HepG2 (cell line): ENCODE measurements around the gene DPM2. TPM values are rescaled to one million over a fixed set of nuclear protein-coding genes. Genes with fewer than 3 reads are reported as not detected.

Experiments
- ARID4A ChIP-seq: sonication (generic); formaldehyde crosslinking; IDR thresholded peaks from 2 replicates; pipeline ENCODE4 v1.5.0; 2020; ENCODE audit warnings: mild to moderate bottlenecking, missing genetic modification reagents, borderline replicate concordance
- CREBL2 ChIP-seq: sonication (generic); formaldehyde crosslinking; IDR thresholded peaks from 2 replicates; pipeline ENCODE4 v1.8.1; 2023; ENCODE audit warnings: missing genetic modification reagents, mild to moderate bottlenecking, borderline replicate concordance
- EED ChIP-seq: sonication (generic); formaldehyde crosslinking; IDR thresholded peaks from 2 replicates; pipeline ENCODE4 v1.5.0; 2020; ENCODE audit warnings: mild to moderate bottlenecking, missing genetic modification reagents
- GLI4 ChIP-seq: sonication (generic); formaldehyde crosslinking; IDR thresholded peaks from 2 replicates; pipeline ENCODE4 v1.5.1; 2020; ENCODE audit warnings: missing genetic modification reagents, mild to moderate bottlenecking, moderate library complexity, borderline replicate concordance
- KDM5A ChIP-seq: fragments of 200-600 bp; sonication (generic); IDR thresholded peaks from 2 replicates; pipeline ENCODE4 v1.7.0; 2018; ENCODE audit warnings: antibody characterized with exemption, mild to moderate bottlenecking, low read length, borderline replicate concordance
- KDM5B ChIP-seq: sonication (generic); formaldehyde crosslinking; IDR thresholded peaks from 2 replicates; pipeline ENCODE4 v1.4.0; 2020; ENCODE audit warnings: missing genetic modification reagents, mild to moderate bottlenecking, borderline replicate concordance
- MYC ChIP-seq: sonication (generic); formaldehyde crosslinking; IDR thresholded peaks from 2 replicates; pipeline ENCODE4 v1.9.0; 2021; ENCODE audit warnings: missing genetic modification reagents, borderline replicate concordance
- PRDM15 ChIP-seq: sonication (generic); formaldehyde crosslinking; IDR thresholded peaks from 2 replicates; pipeline ENCODE4 v1.4.0; 2020; ENCODE audit warnings: missing genetic modification reagents
- RBFOX2 ChIP-seq: fragments of 200-400 bp; formaldehyde crosslinking; IDR thresholded peaks from 2 replicates; pipeline ENCODE4 v1.6.1; 2017; ENCODE audit warnings: low read depth, mild to moderate bottlenecking, low read length
- REXO4 ChIP-seq: sonication (generic); formaldehyde crosslinking; IDR thresholded peaks from 2 replicates; pipeline ENCODE4 v1.8.0; 2022; ENCODE audit warnings: missing genetic modification reagents, mild to moderate bottlenecking, borderline replicate concordance
- ZBTB39 ChIP-seq: sonication (generic); formaldehyde crosslinking; IDR thresholded peaks from 2 replicates; pipeline ENCODE4 v1.5.0; 2020; ENCODE audit warnings: missing genetic modification reagents
- ZNF143 ChIP-seq: sonication (generic); formaldehyde crosslinking; IDR thresholded peaks from 2 replicates; pipeline ENCODE4 v1.4.0; 2020; ENCODE audit warnings: missing genetic modification reagents
- ZNF292 ChIP-seq: sonication (generic); formaldehyde crosslinking; IDR thresholded peaks from 2 replicates; pipeline ENCODE4 v1.8.1; 2022; ENCODE audit warnings: mild to moderate bottlenecking, low read depth, missing genetic modification reagents, borderline replicate concordance
- ZNF431 ChIP-seq: sonication (generic); formaldehyde crosslinking; IDR thresholded peaks from 2 replicates; pipeline ENCODE4 v1.9.0; 2022; ENCODE audit warnings: missing genetic modification reagents, low read depth, mild to moderate bottlenecking, borderline replicate concordance
- ZNF619 ChIP-seq: sonication (generic); formaldehyde crosslinking; IDR thresholded peaks from 2 replicates; pipeline ENCODE4 v1.4.0; 2020; ENCODE audit warnings: mild to moderate bottlenecking, missing genetic modification reagents
- ZNF792 ChIP-seq: IDR thresholded peaks from 2 replicates; pipeline ENCODE4 v1.6.1; 2016
- polyA plus RNA-seq, 8 experiments: library from polyadenylated mRNA; depleted of rRNA in 3 of 8; stranded (reverse) in 7 of 8; unstranded in 1 of 8; fragments of >200 nt; fragmentation: Illumina TruSeq in 4 of 8; extraction: Trizol in 4 of 8; gene quantifications; 2 replicates each; pipeline versions ENCODE4 v1.2.1 to v1.2.3, GENCODE V29; 2011 to 2016; ENCODE audit warnings: low read depth in 4 of 8, missing spikeins in 1 of 8, mixed read lengths in 1 of 8; ENCODE audit not compliant: insufficient read depth in 1 of 8
- total RNA-seq, 5 experiments: library from RNA; depleted of rRNA; stranded (reverse); fragments of >200 nt; fragmentation: Illumina TruSeq; extraction: Trizol; gene quantifications; 2 replicates each; pipeline ENCODE4 v1.2.3, GENCODE V29; 2016; ENCODE audit warnings: low read depth in 1 of 5

The DPM2 gene
- total and polyA plus RNA-seq, 2 of the 13 experiments (the other 11 are each of a cell fraction or from before 2014, with no cell fraction given): 24.8 to 35.3 TPM

DNA sequence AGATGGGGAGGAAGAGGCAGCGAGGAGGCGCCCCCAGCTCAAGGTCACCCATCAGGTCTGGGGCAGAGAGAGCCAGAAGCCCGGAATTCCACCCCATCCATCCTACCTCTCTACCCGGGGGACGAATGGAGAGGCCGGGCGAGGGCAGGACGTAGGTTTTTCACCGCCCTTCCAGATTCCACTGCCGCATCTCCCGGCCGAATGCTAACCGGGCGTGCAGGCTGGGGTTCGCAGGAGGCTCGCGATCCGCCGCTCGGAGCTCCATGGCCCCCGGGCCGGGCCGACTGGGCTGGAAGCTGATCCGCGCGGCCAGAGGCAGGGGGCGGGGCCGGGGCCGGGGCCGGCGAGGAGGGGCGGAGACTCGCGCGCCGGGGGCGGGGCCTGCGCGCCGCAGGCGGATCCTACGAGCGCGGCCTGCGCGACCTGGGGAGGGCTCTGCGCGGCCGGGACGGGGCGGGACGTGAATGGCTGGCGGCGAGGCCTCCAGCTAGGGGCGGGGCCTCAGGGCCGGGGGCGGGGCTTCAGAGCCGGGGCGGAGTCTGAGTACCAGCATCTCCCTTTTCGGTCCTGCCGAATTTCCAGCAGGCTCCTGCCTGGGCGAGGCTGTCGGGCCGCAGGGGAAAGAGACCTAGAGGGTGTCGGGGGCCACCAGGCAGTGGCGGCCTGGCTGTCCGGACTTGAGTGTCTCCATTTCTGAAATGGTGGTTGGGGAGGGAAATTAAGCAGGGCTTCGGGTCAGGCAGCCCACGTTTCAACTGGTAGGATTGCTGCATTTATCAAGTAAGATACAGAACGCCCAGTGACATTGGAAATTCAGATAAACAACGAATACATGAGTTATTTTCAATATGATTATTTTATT is 20.7 kb downstream of the DPM2 start, which contains the start of gene ST6GALNAC4 (continued):
- TF ChIP-seq PRDM15 (CRISPR knock-in tag): 0 out of 2 replicates have a peak, but pooled peaks have one; percentile 31
- TF ChIP-seq KDM5B: 0 out of 2 replicates have a peak, but pooled peaks have one; percentile 19
- TF ChIP-seq RBFOX2: peak; percentile 59
- peak; percentile 34; the same call in 1 of the 2 replicates for TF ChIP-seq ZNF792
- no peak for TF ChIP-seq ZNF292 (CRISPR knock-in tag)
- peak; percentile 46; the same call in 1 of the 2 replicates for TF ChIP-seq ARID4A (CRISPR knock-in tag)
- TF ChIP-seq GLI4 (CRISPR knock-in tag): 0 out of 2 replicates have a peak, but pooled peaks have one; percentile 5
- peak; percentile 24; the same call in 1 of the 2 replicates for TF ChIP-seq MYC (CRISPR knock-in tag)
- TF ChIP-seq KDM5A: peak; percentile 42; the same call in 1 of the 2 replicates
- TF ChIP-seq ZNF619: 0 out of 2 replicates have a peak, but pooled peaks have one; percentile 64
- TF ChIP-seq EED (CRISPR knock-in tag): no peak
- no peak for TF ChIP-seq REXO4 (CRISPR knock-in tag)
- 0 out of 2 replicates have a peak, but pooled peaks have one; percentile 8 for TF ChIP-seq ZNF143 (CRISPR knock-in tag)
- TF ChIP-seq CREBL2 (CRISPR knock-in tag): no peak
- no peak for TF ChIP-seq ZBTB39
- no peak for TF ChIP-seq ZNF431 (CRISPR knock-in tag)
